HepG2 (cell line): ENCODE measurements around the gene DLAT. TPM values are rescaled to one million over a fixed set of nuclear protein-coding genes. Genes with fewer than 3 reads are reported as not detected.
A peak's percentile ranks its signal among the peaks of the same experiment; 100 is the strongest.

ENCODE experiments used
- ARID4A ChIP-seq: sonication (generic); formaldehyde crosslinking; IDR thresholded peaks from 2 replicates; pipeline ENCODE4 v1.5.0; 2020; ENCODE audit warnings: mild to moderate bottlenecking, missing genetic modification reagents, borderline replicate concordance
- ARID5B ChIP-seq: IDR thresholded peaks from 2 replicates; pipeline ENCODE4 v1.4.0; 2020; ENCODE audit warnings: mild to moderate bottlenecking, missing genetic modification reagents
- ATRX ChIP-seq: sonication (generic); formaldehyde crosslinking; IDR thresholded peaks from 2 replicates; pipeline ENCODE4 v1.4.0; 2020; ENCODE audit warnings: missing genetic modification reagents, borderline replicate concordance
- CREBL2 ChIP-seq: sonication (generic); formaldehyde crosslinking; IDR thresholded peaks from 2 replicates; pipeline ENCODE4 v1.8.1; 2023; ENCODE audit warnings: missing genetic modification reagents, mild to moderate bottlenecking, borderline replicate concordance
- CTCF ChIP-seq: sonication (generic); formaldehyde crosslinking; IDR thresholded peaks from 2 replicates; pipeline ENCODE4 v1.5.0; 2020; ENCODE audit warnings: mild to moderate bottlenecking, missing genetic modification reagents, moderate library complexity
- DMTF1 ChIP-seq: sonication (generic); formaldehyde crosslinking; IDR thresholded peaks from 2 replicates; pipeline ENCODE4 v1.4.0; 2020; ENCODE audit warnings: mild to moderate bottlenecking, missing genetic modification reagents
- ETS1 ChIP-seq: sonication (generic); formaldehyde crosslinking; IDR thresholded peaks from 2 replicates; pipeline ENCODE4 v1.4.0; 2020; ENCODE audit warnings: missing genetic modification reagents
- LBX2 ChIP-seq: sonication (generic); formaldehyde crosslinking; IDR thresholded peaks from 2 replicates; pipeline ENCODE4 v1.5.0; 2020; ENCODE audit warnings: missing genetic modification reagents, mild to moderate bottlenecking, borderline replicate concordance
- NFRKB ChIP-seq: fragments of 450-650 bp; IDR thresholded peaks from 2 replicates; pipeline ENCODE4 v1.6.1; 2017
- SOX6 ChIP-seq, 2 experiments: fragments of 450-650 bp in 1 of 2; sonication (generic) in 1 of 2; formaldehyde crosslinking in 1 of 2; IDR thresholded peaks; 2 replicates each; pipeline versions ENCODE4 v1.4.0 to v1.6.1; 2017 to 2020; ENCODE audit warnings: antibody characterized with exemption in 1 of 2, mild to moderate bottlenecking in 1 of 2, missing genetic modification reagents in 1 of 2
- TFAP4 ChIP-seq: sonication (generic); IDR thresholded peaks from 2 replicates; pipeline ENCODE4 v1.6.1; 2016; ENCODE audit warnings: low read depth, borderline replicate concordance
- polyA plus RNA-seq, 8 experiments: library from polyadenylated mRNA; depleted of rRNA in 3 of 8; stranded (reverse) in 7 of 8; unstranded in 1 of 8; fragments of >200 nt; fragmentation: Illumina TruSeq in 4 of 8; extraction: Trizol in 4 of 8; gene quantifications; 2 replicates each; pipeline versions ENCODE4 v1.2.1 to v1.2.3, GENCODE V29; 2011 to 2016; ENCODE audit warnings: low read depth in 4 of 8, missing spikeins in 1 of 8, mixed read lengths in 1 of 8; ENCODE audit not compliant: insufficient read depth in 1 of 8
- total RNA-seq, 5 experiments: library from RNA; depleted of rRNA; stranded (reverse); fragments of >200 nt; fragmentation: Illumina TruSeq; extraction: Trizol; gene quantifications; 2 replicates each; pipeline ENCODE4 v1.2.3, GENCODE V29; 2016; ENCODE audit warnings: low read depth in 1 of 5

DLAT gene
- total and polyA plus RNA-seq, 2 of the 13 experiments (the other 11 are each of a cell fraction or from before 2014, with no cell fraction given), result 26.4 to 62.2 TPM

- no peak for TF ChIP-seq CREBL2 (CRISPR knock-in tag)
- TF ChIP-seq ARID5B, result peak; percentile 60
- TF ChIP-seq ARID4A (CRISPR knock-in tag), result peak; percentile 20; the same call in 1 of the 2 replicates
- peak; percentile 38 for TF ChIP-seq CTCF (CRISPR knock-in tag)
- TF ChIP-seq ETS1, result no peak
- no peak for TF ChIP-seq LBX2 (CRISPR knock-in tag)
- no peak for TF ChIP-seq DMTF1 (CRISPR knock-in tag)
- no peak for TF ChIP-seq NFRKB
- TF ChIP-seq ATRX (CRISPR knock-in tag), result no peak
- TF ChIP-seq SOX6 (IDR thresholded peaks at IDR 0.05), result no peak
- TF ChIP-seq SOX6 (CRISPR knock-in tag; IDR thresholded peaks at IDR 0.05), result peak; percentile 31
- TF ChIP-seq TFAP4, result no peak
These were observed 41.8 kb upstream of the DLAT start (continued) for GRCh38 chr11:111983187-111983986.
